ENCODE measurements around the gene TBX21.
"Not testable (repeated sequence)": the region's sequence is repeated elsewhere in the genome, so short reads cannot be mapped to it uniquely, and the experiment has no call there.

The TBX21 gene

DNA sequence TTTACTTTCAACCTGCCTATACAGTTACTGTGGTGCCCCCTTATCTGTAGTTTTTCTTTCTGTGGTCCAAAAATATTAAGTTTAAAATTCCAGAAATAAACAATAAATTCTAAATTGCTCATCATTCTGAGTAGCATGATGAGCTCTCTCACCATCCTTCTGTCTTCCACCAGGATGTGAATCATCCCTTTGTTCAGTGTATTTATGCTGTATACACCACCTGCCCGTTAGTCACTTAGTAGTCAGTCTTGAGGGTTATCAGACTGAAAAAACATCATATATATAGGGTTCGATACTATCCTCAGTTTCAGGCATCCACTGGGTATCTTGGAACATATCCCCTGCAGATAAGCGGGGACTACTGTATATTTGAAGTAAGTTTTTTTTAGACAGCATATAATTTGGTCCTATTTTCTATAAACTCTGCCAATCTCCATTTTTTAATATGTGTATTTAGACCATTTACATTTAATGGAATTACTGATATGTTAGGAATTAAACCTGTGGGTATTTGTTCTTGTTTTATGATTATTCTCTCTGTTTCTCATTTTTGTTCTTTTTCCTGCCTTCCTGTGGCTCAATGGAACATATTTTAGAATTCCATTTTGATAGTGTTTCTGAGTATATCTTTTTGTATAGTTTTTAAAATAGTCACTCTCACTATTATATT, 31.0 kb downstream of the TBX21 start:
- H3K27ac ChIP-seq (ENCODE audit: low read length): no peak overlapping the region

DNA sequence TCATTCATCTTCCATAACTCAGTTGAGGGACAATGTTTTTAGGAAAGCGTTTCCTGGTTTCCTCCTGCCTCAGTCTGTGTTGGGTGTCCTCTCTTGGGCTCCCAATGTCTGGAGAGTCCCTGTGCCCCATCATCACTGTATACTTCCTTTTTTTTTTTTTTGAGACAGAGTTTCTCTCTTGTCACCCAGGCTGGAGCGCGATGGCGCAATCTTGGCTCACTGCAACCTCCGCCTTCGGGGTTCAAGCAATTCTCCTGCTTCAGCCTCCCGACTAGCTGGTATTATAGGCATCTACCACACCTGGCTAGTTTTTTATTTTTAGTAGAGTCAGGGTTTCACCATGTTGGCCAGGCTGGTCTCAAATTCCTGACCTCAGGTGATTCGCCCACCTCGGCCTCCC, 40.6 kb downstream of the TBX21 start:
- H3K9me3 ChIP-seq (ENCODE audit: control insufficient read depth in 1 of 2, low read length in 2 of 2); H3K4me1 ChIP-seq (ENCODE audit: control insufficient read depth in 1 of 2, insufficient read depth in 2 of 2, low read length in 2 of 2); H3K4me3 ChIP-seq (ENCODE audit: low read depth in 1 of 2, low read length in 2 of 2); H3K27me3 ChIP-seq (ENCODE audit: low read depth, low read length); H3K36me3 ChIP-seq (ENCODE audit: control insufficient read depth in 1 of 2, insufficient read depth in 2 of 2, low read length in 2 of 2); H3K27ac ChIP-seq (ENCODE audit: low read length): not testable (repeated sequence)

More for the DNA sequence above, 31.0 kb downstream of the TBX21 start:
- H3K4me3 ChIP-seq (ENCODE audit: low read depth in 1 of 2, low read length in 2 of 2): no peak overlapping the region
- H3K27me3 ChIP-seq (ENCODE audit: low read depth, low read length): no peaks in the 10 kb centered on the region
- H3K36me3 ChIP-seq (ENCODE audit: control insufficient read depth in 1 of 2, insufficient read depth in 2 of 2, low read length in 2 of 2): no peaks in the 10 kb centered on the region
- no peaks in the 10 kb centered on the region for H3K4me1 ChIP-seq (ENCODE audit: control insufficient read depth in 1 of 2, insufficient read depth in 2 of 2, low read length in 2 of 2)
- peaks cover 5 to 14% of the 10 kb centered on the region in 2 donors for H3K9me3 ChIP-seq (ENCODE audit: control insufficient read depth in 1 of 2, low read length in 2 of 2)

DNA sequence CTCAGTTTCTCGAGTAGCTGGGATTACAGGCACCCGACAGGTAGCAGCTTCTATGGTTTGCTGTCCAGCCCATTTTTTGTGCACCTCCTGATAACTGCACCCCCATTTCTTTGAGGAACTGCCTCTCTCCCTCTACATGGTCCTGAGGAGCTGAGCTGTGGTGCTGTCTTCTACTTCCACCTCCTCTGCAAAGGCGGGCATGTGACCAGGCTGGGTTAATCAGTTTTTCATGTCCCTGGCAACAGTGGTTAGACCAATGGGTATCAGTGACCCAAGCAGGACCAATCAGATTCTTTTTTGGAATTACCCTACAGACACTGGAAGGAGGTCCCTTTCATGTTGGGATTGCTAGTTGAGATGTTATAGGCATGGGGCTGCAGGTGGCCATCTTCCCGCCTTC, 41.3 kb downstream of the TBX21 start:
- no peaks in the 10 kb centered on the region for H3K36me3 ChIP-seq (ENCODE audit: control insufficient read depth in 1 of 2, insufficient read depth in 2 of 2, low read length in 2 of 2)
- no peak overlapping the region for H3K27ac ChIP-seq (ENCODE audit: low read length)
- H3K27me3 ChIP-seq (ENCODE audit: low read depth, low read length): no peaks in the 10 kb centered on the region

DNA sequence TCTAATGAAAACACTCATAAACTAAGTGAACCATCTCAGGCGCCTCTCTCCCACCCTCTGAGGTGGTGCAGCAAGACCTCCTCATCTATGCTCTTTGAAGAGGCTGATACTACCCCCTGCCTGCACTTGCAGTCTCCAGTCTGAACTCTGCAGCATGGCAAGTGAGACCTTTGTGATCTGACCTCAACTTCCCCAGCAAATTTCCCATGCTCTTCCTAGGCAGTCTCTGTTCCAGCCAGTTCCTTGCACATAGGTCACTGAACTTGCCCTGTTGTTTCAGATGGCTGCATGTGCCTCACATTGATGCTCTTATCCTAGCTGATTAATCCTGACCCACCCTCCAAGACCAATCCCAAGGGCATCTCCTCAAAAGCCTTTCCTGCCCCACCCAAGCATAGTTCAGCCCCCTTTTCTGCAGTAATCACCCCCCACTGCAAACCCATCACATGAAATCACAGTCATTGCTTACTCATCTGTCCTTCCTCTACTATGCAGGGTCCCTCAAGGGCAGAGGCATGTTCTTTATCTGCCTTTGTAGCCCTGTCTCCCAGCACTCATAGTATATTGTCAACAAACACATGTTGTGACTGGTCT, 42.0 kb downstream of the TBX21 start:
- Histone ChIP-seq H3K4me3 (ENCODE audit: low read depth in 1 of 2, low read length in 2 of 2) (no peak overlapping the region), H3K9me3 (ENCODE audit: control insufficient read depth in 1 of 2, low read length in 2 of 2) (no peaks in the 10 kb centered on the region), H3K36me3 (ENCODE audit: control insufficient read depth in 1 of 2, insufficient read depth in 2 of 2, low read length in 2 of 2) (no peaks in the 10 kb centered on the region), H3K27ac (ENCODE audit: low read length) (no peak overlapping the region), H3K27me3 (ENCODE audit: low read depth, low read length) (no peaks in the 10 kb centered on the region), H3K4me1 (ENCODE audit: control insufficient read depth in 1 of 2, insufficient read depth in 2 of 2, low read length in 2 of 2) (no peaks in the 10 kb centered on the region)

More for the DNA sequence above, 41.3 kb downstream of the TBX21 start:
- Histone ChIP-seq H3K4me1 (ENCODE audit: control insufficient read depth in 1 of 2, insufficient read depth in 2 of 2, low read length in 2 of 2) (no peaks in the 10 kb centered on the region), H3K4me3 (ENCODE audit: low read depth in 1 of 2, low read length in 2 of 2) (no peak overlapping the region), H3K9me3 (ENCODE audit: control insufficient read depth in 1 of 2, low read length in 2 of 2) (no peaks in the 10 kb centered on the region)

DNA sequence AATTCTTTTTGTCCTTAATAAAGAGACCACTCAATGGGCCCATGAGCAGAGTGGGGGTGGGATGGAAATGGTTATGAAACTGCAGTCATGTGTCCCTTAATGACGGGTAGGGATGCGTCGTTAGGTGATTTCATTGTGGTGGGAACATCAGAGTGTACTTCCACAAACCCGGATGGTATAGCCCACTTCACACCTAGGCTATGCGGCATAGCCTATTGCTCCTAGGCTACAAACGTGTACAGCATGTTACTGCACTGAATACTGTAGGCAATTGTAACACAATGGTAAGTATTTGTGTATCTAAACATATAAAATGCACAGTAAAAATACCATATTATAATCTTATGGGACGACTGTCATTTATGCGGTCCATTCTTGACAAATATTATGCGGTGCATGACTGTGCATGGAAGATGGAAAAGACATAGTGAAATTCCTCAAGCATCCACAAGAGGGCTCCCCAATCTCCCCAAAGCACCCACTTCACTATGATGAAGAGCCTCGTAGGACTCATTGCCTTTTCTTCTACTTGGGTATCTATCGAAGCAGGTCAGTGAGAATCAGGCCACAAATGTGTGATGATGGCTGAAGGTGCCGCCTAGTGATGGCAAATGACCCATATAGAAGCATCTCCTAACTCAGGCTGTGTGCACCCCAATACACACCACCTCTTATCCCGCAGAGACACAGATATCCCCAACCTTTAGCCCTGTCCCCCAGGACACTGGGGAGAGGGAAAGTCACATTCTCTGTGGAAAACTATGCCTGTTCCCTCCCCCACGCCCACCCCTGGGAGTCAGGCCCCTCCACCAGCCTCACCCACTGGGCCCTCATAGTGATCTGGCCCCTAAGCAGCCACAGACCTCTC, 43.5 kb downstream of the TBX21 start:
- Histone ChIP-seq H3K4me1 (ENCODE audit: control insufficient read depth in 1 of 2, insufficient read depth in 2 of 2, low read length in 2 of 2) (no peaks in the 10 kb centered on the region), H3K27ac (ENCODE audit: low read length) (no peak overlapping the region), H3K9me3 (ENCODE audit: control insufficient read depth in 1 of 2, low read length in 2 of 2) (no peaks in the 10 kb centered on the region), H3K4me3 (ENCODE audit: low read depth in 1 of 2, low read length in 2 of 2) (no peak overlapping the region), H3K27me3 (ENCODE audit: low read depth, low read length) (peaks cover 4% of the 10 kb centered on the region), H3K36me3 (ENCODE audit: control insufficient read depth in 1 of 2, insufficient read depth in 2 of 2, low read length in 2 of 2) (no peaks in the 10 kb centered on the region)

DNA sequence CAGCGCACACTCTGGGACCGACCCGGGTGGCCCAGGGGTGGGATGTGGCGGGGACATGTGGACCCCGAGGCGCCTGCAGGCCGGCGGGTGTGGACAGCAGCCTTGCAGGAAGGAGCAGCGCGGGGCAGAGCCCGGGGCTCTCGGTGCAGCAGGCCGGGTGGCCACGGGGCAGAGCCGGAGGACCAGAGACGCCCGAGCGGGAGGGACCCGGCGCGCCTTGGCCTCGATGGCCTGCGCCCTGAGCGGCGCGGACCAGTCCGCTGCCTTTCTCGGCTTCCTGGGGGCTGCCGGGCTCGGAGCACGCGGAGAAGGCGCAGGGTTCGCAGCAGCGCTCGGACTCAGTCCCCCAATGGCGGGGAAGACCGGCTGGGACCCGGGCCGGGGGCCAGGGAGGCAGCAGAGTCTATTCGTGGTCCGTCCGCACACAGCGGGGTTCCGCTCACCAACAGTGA, 45.2 kb downstream of the TBX21 start:
- H3K4me3 ChIP-seq (ENCODE audit: low read depth in 1 of 2, low read length in 2 of 2): no peak overlapping the region
- peaks cover 4% of the 10 kb centered on the region for H3K27me3 ChIP-seq (ENCODE audit: low read depth, low read length)
- no peaks in the 10 kb centered on the region for H3K9me3 ChIP-seq (ENCODE audit: control insufficient read depth in 1 of 2, low read length in 2 of 2)
- no peaks in the 10 kb centered on the region for H3K4me1 ChIP-seq (ENCODE audit: control insufficient read depth in 1 of 2, insufficient read depth in 2 of 2, low read length in 2 of 2)
- H3K36me3 ChIP-seq (ENCODE audit: control insufficient read depth in 1 of 2, insufficient read depth in 2 of 2, low read length in 2 of 2): no peaks in the 10 kb centered on the region
- H3K27ac ChIP-seq (ENCODE audit: low read length): no peak overlapping the region

DNA sequence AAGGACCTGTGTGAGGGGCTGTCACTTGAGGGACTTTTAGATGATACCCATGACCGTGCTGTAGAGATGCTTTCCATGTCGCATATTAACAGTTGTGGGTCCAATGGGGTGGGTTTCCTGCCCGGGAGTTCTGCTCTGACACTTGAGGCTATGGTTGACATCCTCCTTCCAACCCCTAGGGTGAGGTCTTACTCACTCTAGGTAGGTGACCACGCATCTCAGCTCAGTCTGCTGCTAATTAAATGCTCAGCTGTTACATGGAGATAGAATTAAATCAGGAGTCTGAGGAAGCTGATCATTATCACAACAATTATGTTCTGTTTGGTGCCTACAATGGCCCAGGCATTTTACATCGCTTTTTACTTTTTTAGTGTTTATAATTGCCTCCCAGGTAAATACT, 48.4 kb downstream of the TBX21 start:
- Histone ChIP-seq H3K27ac (ENCODE audit: low read length) (no peak overlapping the region), H3K27me3 (ENCODE audit: low read depth, low read length) (peaks cover 4% of the 10 kb centered on the region)

DNA sequence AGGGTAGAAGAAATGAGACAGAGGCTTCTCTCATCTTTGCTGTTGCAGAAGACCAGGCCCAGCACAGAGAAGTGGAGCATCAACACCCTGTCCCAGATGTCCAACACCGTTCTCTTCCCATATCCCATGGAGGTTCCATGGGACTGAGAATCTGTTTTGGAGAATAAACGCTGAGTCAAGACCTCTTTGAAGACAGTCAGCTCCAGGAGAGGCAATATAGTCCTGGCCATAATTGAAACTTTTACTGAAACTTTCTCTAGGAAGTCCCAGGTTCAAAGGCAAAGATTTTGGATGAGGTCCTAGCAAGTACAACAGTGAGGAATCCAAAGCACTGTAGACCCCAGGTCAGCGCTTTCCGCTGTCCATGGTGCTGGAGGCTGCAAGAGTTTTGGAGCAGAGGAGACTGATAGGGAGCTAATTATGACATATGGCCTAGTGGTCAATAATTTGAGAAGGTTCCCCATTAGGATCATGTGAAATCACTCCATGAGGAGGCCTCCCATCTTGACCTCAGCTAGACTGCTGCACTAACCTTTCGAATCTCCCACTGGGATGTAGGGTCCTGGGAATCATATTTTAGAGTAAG, 52.6 kb downstream of the TBX21 start:
- no peak overlapping the region for H3K27ac ChIP-seq (ENCODE audit: low read length)
- peaks cover 16% of the 10 kb centered on the region for H3K27me3 ChIP-seq (ENCODE audit: low read depth, low read length)
- no peaks in the 10 kb centered on the region for H3K36me3 ChIP-seq (ENCODE audit: control insufficient read depth in 1 of 2, insufficient read depth in 2 of 2, low read length in 2 of 2)
- H3K4me1 ChIP-seq (ENCODE audit: control insufficient read depth in 1 of 2, insufficient read depth in 2 of 2, low read length in 2 of 2): peaks cover 0 to 10% of the 10 kb centered on the region in 2 donors
- no peaks in the 10 kb centered on the region for H3K9me3 ChIP-seq (ENCODE audit: control insufficient read depth in 1 of 2, low read length in 2 of 2)
- H3K4me3 ChIP-seq (ENCODE audit: low read depth in 1 of 2, low read length in 2 of 2): no peak overlapping the region

More for the DNA sequence above, 48.4 kb downstream of the TBX21 start:
- no peaks in the 10 kb centered on the region for H3K9me3 ChIP-seq (ENCODE audit: control insufficient read depth in 1 of 2, low read length in 2 of 2)
- no peak overlapping the region for H3K4me3 ChIP-seq (ENCODE audit: low read depth in 1 of 2, low read length in 2 of 2)
- no peaks in the 10 kb centered on the region for H3K36me3 ChIP-seq (ENCODE audit: control insufficient read depth in 1 of 2, insufficient read depth in 2 of 2, low read length in 2 of 2)
- H3K4me1 ChIP-seq (ENCODE audit: control insufficient read depth in 1 of 2, insufficient read depth in 2 of 2, low read length in 2 of 2): no peaks in the 10 kb centered on the region

DNA sequence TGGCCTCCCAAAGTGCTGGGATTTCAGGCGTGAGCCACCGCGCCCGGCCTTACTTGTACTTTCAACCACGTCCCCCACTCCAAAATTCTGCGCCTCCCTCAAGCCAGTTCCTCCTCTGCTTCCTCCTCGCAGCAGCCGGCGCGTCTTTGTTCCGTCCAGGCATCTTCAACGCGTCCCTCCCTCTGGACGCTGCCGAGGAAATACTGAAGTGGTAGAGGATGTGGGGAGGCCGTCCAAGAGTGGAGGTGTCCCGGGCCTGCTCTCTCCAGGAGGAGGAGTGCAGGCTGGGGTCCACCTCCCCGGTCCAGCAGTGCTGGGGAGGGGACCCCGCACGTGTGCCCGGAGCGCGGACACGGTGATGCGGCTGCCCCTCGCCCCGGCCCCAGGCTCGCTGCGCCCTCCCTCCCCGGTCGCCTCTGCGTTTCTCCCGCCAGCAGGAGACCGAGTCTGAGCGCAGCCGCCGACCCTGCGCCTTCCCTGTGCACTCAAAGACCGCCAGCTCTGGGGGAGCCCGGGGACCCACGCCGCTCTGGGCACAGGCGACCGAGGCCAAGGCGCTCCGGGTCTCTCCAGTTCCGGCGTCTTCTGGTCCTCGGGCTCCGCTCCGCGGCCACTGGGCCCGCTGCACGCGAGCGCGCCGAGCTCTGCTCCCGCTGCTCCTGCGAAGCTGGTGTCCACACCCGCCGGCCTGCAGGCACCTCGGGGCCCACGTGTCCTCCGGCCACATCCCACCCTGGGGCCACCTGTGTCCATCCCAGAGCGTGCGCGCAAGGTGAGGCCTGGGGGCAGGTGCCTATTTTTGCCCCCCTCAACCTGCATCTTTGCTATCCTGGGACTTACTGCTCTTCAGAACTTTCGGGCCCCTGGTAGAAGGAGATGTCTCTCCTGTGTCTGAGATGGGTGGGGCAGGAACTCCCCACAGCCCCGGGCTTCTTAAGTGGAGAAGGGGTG, 56.9 kb downstream of the TBX21 start:
- Histone ChIP-seq H3K4me3 (ENCODE audit: low read depth in 1 of 2, low read length in 2 of 2) (peak overlapping the region in 1 of 2 donors; percentile 61), H3K4me1 (ENCODE audit: control insufficient read depth in 1 of 2, insufficient read depth in 2 of 2, low read length in 2 of 2) (peaks cover 0 to 10% of the 10 kb centered on the region in 2 donors), H3K9me3 (ENCODE audit: control insufficient read depth in 1 of 2, low read length in 2 of 2) (no peaks in the 10 kb centered on the region), H3K27me3 (ENCODE audit: low read depth, low read length) (peaks cover 33% of the 10 kb centered on the region), H3K36me3 (ENCODE audit: control insufficient read depth in 1 of 2, insufficient read depth in 2 of 2, low read length in 2 of 2) (no peaks in the 10 kb centered on the region), H3K27ac (ENCODE audit: low read length) (no peak overlapping the region)

DNA sequence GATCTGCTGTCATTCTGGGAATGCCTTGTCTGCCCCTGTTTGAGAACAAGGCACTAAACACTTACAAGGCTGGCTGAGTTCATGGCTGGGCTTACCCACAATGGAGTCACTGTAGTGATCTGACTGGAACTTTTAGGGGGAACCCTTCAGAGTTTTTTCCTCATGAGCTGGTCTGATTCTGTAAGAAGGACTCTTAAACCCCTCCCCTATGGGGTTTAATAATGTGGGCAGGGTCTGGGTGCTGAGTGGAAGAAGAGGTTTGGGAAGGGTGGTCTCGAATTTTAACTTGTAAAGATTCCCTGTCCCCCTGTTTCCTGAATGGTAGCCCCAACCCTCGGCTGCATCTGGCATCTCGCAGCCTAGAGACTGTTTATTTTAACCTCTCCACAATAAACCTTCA, 58.0 kb downstream of the TBX21 start:
- peaks cover 33% of the 10 kb centered on the region for H3K27me3 ChIP-seq (ENCODE audit: low read depth, low read length)
- peaks cover 0 to 10% of the 10 kb centered on the region in 2 donors for H3K4me1 ChIP-seq (ENCODE audit: control insufficient read depth in 1 of 2, insufficient read depth in 2 of 2, low read length in 2 of 2)
- H3K4me3 ChIP-seq (ENCODE audit: low read depth in 1 of 2, low read length in 2 of 2): no peak overlapping the region
- H3K27ac ChIP-seq (ENCODE audit: low read length): no peak overlapping the region
- no peaks in the 10 kb centered on the region for H3K36me3 ChIP-seq (ENCODE audit: control insufficient read depth in 1 of 2, insufficient read depth in 2 of 2, low read length in 2 of 2)
- no peaks in the 10 kb centered on the region for H3K9me3 ChIP-seq (ENCODE audit: control insufficient read depth in 1 of 2, low read length in 2 of 2)
